Right renal cortex interstitium (tissue), 3 donors: ENCODE data around the gene PDCD7. TPM values are rescaled to one million over a fixed set of nuclear protein-coding genes. Genes with fewer than 3 reads are reported as not detected.

Source experiments
- DNase-seq, 3 donors: peaks; one replicate each; pipeline ENCODE4 v3.0.0-alpha.2; 2013; ENCODE audit warnings: low read depth in 3 of 3, low spot score in 2 of 3
- polyA plus RNA-seq, 3 donors: library from polyadenylated mRNA; unstranded; fragments of 120-200 nt; gene quantifications; one replicate each; pipeline ENCODE4 v1.2.1, GENCODE V29; 2013; ENCODE audit not compliant: insufficient read length in 3 of 3

The PDCD7 gene
- polyA plus RNA-seq, 3 donors = 30.1 to 34.4 (median 31.9) TPM

- no peak for DNase-seq
Measured at GRCh38 chr15:65092911-65093792, 40.5 kb downstream of the PDCD7 start.

- DNase-seq = no peak
Measured at GRCh38 chr15:65091946-65092770, 41.5 kb downstream of the PDCD7 start.

- DNase-seq = no peak
Measured at GRCh38 chr15:65089206-65089824, 44.3 kb downstream of the PDCD7 start.

- no peak for DNase-seq
Measured at GRCh38 chr15:65088643-65089021, 45.0 kb downstream of the PDCD7 start.

- DNase-seq = no peak
Measured at GRCh38 chr15:65087873-65088642, 45.5 kb downstream of the PDCD7 start.

GRCh38 chr15:65087411-65087810 lies 46.2 kb downstream of the PDCD7 start:
- no peak for DNase-seq

- no peak for DNase-seq
Measured at GRCh38 chr15:65086680-65087111, 46.9 kb downstream of the PDCD7 start.

GRCh38 chr15:65085990-65086679 lies 47.5 kb downstream of the PDCD7 start:
- DNase-seq = no peak

GRCh38 chr15:65085207-65085753 lies 48.3 kb downstream of the PDCD7 start:
- DNase-seq = no peak

- no peak for DNase-seq
Measured at GRCh38 chr15:65084500-65085206, 49.0 kb downstream of the PDCD7 start.

- no peak for DNase-seq
Measured at GRCh38 chr15:65083262-65083701, 50.3 kb downstream of the PDCD7 start.

- no peak for DNase-seq
Measured at GRCh38 chr15:65082303-65082953, 51.2 kb downstream of the PDCD7 start.

- DNase-seq = no peak
Measured at GRCh38 chr15:65081758-65082157, 51.9 kb downstream of the PDCD7 start.

- DNase-seq = no peak
Measured at GRCh38 chr15:65081270-65081669, 52.3 kb downstream of the PDCD7 start.

- DNase-seq = no peak
Measured at GRCh38 chr15:65079580-65079979, 54.0 kb downstream of the PDCD7 start.

- no peak for DNase-seq
Measured at GRCh38 chr15:65077981-65078352, 55.6 kb downstream of the PDCD7 start.

- no peak for DNase-seq
Measured at GRCh38 chr15:65077291-65077980, 56.2 kb downstream of the PDCD7 start.
